ENCODE data around the gene MED27.

The MED27 gene

GRCh38 chr9:131833083-131833482 lies 246.6 kb downstream of the MED27 start:
- Histone ChIP-seq H3K27me3 (peaks cover 0 to 39% (median 0%) of the 10 kb centered on the region in 11 experiments; a peak in 7 of 22 replicates), H3K4me1 (peaks cover 28 to 63% (median 56%) of the 10 kb centered on the region in 10 experiments), H3K9me3 (replicated peaks in 1 of 11) (peaks cover 9 to 18% (median 13%) of the 10 kb centered on the region in 11 experiments), H3K36me3 (peaks cover 0 to 7% (median 0%) of the 10 kb centered on the region in 11 experiments; a peak in 3 of 22 replicates), H4K20me1 (peaks cover 0 to 9% (median 0%) of the 10 kb centered on the region in 11 experiments; a peak in 1 of 22 replicates), H3K4me2 (peak overlapping the region in 8 of 11 experiments; percentile 9 to 83 (median 44); a peak in 12 of 22 replicates), H3K27ac (no peak overlapping the region), H3K4me3 (no peak overlapping the region), H3K9ac (no peak overlapping the region)
- TF ChIP-seq Cebpa-rat (IDR thresholded peaks at IDR 0.05), result no peak

- Histone ChIP-seq H4K20me1 (peaks cover 0 to 9% (median 0%) of the 10 kb centered on the region in 11 experiments; a peak in 1 of 22 replicates), H3K27me3 (peaks cover 0 to 24% (median 0%) of the 10 kb centered on the region in 11 experiments; a peak in 7 of 22 replicates), H3K4me2 (peak overlapping the region in 1 of 11 experiments; percentile 59; a peak in 2 of 22 replicates), H3K9ac (no peak overlapping the region), H3K36me3 (peaks cover 0 to 7% (median 0%) of the 10 kb centered on the region in 11 experiments; a peak in 3 of 22 replicates), H3K4me3 (no peak overlapping the region), H3K9me3 (replicated peaks in 1 of 11) (peaks cover 9 to 18% (median 13%) of the 10 kb centered on the region in 11 experiments), H3K4me1 (peaks cover 27 to 48% (median 41%) of the 10 kb centered on the region in 10 experiments), H3K27ac (no peak overlapping the region)
- no peak for TF ChIP-seq Cebpa-rat (IDR thresholded peaks at IDR 0.05)
Observed at GRCh38 chr9:131831380-131832165, 248.1 kb downstream of the MED27 start.

- Histone ChIP-seq H3K36me3 (no peaks in the 10 kb centered on the region), H3K4me3 (no peak overlapping the region), H3K9ac (no peak overlapping the region), H3K9me3 (replicated peaks in 1 of 11) (peaks cover 0 to 4% (median 0%) of the 10 kb centered on the region in 11 experiments; a peak in 2 of 22 replicates), H3K27me3 (no peaks in the 10 kb centered on the region), H4K20me1 (peaks cover 0 to 16% (median 0%) of the 10 kb centered on the region in 11 experiments; a peak in 3 of 22 replicates), H3K4me1 (peaks cover 5 to 11% (median 10%) of the 10 kb centered on the region in 10 experiments; a peak in 18 of 20 replicates), H3K27ac (no peak overlapping the region), H3K4me2 (no peak overlapping the region)
- TF ChIP-seq Cebpa-rat (IDR thresholded peaks at IDR 0.05), result no peak
Observed at GRCh38 chr9:131827821-131828369, 251.8 kb downstream of the MED27 start.

- Histone ChIP-seq H3K9me3 (replicated peaks in 1 of 11) (peaks cover 0 to 4% (median 0%) of the 10 kb centered on the region in 11 experiments; a peak in 2 of 22 replicates), H3K36me3 (no peaks in the 10 kb centered on the region), H4K20me1 (peaks cover 0 to 18% (median 0%) of the 10 kb centered on the region in 11 experiments; a peak in 3 of 22 replicates), H3K27ac (no peak overlapping the region), H3K4me1 (peaks cover 0 to 3% (median 2%) of the 10 kb centered on the region in 10 experiments; a peak in 12 of 20 replicates), H3K4me2 (no peak overlapping the region), H3K27me3 (no peaks in the 10 kb centered on the region), H3K4me3 (no peak overlapping the region), H3K9ac (no peak overlapping the region)
- no peak for TF ChIP-seq Cebpa-rat (IDR thresholded peaks at IDR 0.05)
Observed at GRCh38 chr9:131826966-131827525, 252.6 kb downstream of the MED27 start.

- peaks cover 0 to 18% (median 0%) of the 10 kb centered on the region in 11 experiments; a peak in 3 of 22 replicates for H4K20me1 ChIP-seq
- no peaks in the 10 kb centered on the region for H3K36me3 ChIP-seq
- H3K27ac ChIP-seq, result no peak overlapping the region
- peaks cover 0 to 4% (median 0%) of the 10 kb centered on the region in 11 experiments; a peak in 2 of 22 replicates for H3K9me3 ChIP-seq (replicated peaks in 1 of 11)
- TF ChIP-seq Cebpa-rat (IDR thresholded peaks at IDR 0.05), result no peak
- H3K9ac ChIP-seq, result no peak overlapping the region
- H3K4me2 ChIP-seq, result no peak overlapping the region
- no peaks in the 10 kb centered on the region for H3K27me3 ChIP-seq
- no peak overlapping the region for H3K4me3 ChIP-seq
- H3K4me1 ChIP-seq, result no peaks in the 10 kb centered on the region
Observed at GRCh38 chr9:131826053-131826452, 253.6 kb downstream of the MED27 start.

GRCh38 chr9:131824953-131825495 lies 254.6 kb downstream of the MED27 start:
- Histone ChIP-seq H3K9me3 (replicated peaks in 1 of 11) (peaks cover 0 to 4% (median 0%) of the 10 kb centered on the region in 11 experiments; a peak in 2 of 22 replicates), H4K20me1 (peaks cover 0 to 18% (median 0%) of the 10 kb centered on the region in 11 experiments; a peak in 3 of 22 replicates), H3K4me1 (no peaks in the 10 kb centered on the region), H3K36me3 (no peaks in the 10 kb centered on the region), H3K4me2 (no peak overlapping the region), H3K4me3 (no peak overlapping the region), H3K27ac (no peak overlapping the region), H3K9ac (no peak overlapping the region), H3K27me3 (no peaks in the 10 kb centered on the region)
- TF ChIP-seq Cebpa-rat (IDR thresholded peaks at IDR 0.05), result no peak

GRCh38 chr9:131824155-131824594 lies 255.5 kb downstream of the MED27 start:
- Histone ChIP-seq H3K27ac (no peak overlapping the region), H3K4me3 (no peak overlapping the region), H4K20me1 (peaks cover 0 to 18% (median 0%) of the 10 kb centered on the region in 11 experiments; a peak in 3 of 22 replicates), H3K27me3 (no peaks in the 10 kb centered on the region), H3K9ac (no peak overlapping the region), H3K4me1 (no peaks in the 10 kb centered on the region), H3K4me2 (no peak overlapping the region), H3K9me3 (replicated peaks in 1 of 11) (peaks cover 0 to 4% (median 0%) of the 10 kb centered on the region in 11 experiments; a peak in 2 of 22 replicates), H3K36me3 (no peaks in the 10 kb centered on the region)
- no peak for TF ChIP-seq Cebpa-rat (IDR thresholded peaks at IDR 0.05)

- H3K27ac ChIP-seq, result no peak overlapping the region
- no peak overlapping the region for H3K4me2 ChIP-seq
- H3K9me3 ChIP-seq (replicated peaks in 1 of 11), result peaks cover 0 to 4% (median 0%) of the 10 kb centered on the region in 11 experiments; a peak in 2 of 22 replicates
- H3K9ac ChIP-seq, result no peak overlapping the region
- TF ChIP-seq Cebpa-rat (IDR thresholded peaks at IDR 0.05), result no peak
- peaks cover 0 to 18% (median 0%) of the 10 kb centered on the region in 11 experiments; a peak in 3 of 22 replicates for H4K20me1 ChIP-seq
- no peaks in the 10 kb centered on the region for H3K27me3 ChIP-seq
- no peaks in the 10 kb centered on the region for H3K36me3 ChIP-seq
- H3K4me3 ChIP-seq, result no peak overlapping the region
- H3K4me1 ChIP-seq, result no peaks in the 10 kb centered on the region
Observed at GRCh38 chr9:131823701-131824146, 255.9 kb downstream of the MED27 start.

All from BLaER1 treated with 17β-estradiol and CSF1 and Interleukin-3, amounts not matched to agents 10 nM and 100 nM (cell line).